ENCODE results near the gene HMCN1.

Gene HMCN1

GRCh38 chr1:185966471-185966870 is 232.3 kb downstream of the HMCN1 start:
- DNase-seq (ENCODE audit: low spot score), result no peak

GRCh38 chr1:185969028-185969427 is 234.8 kb downstream of the HMCN1 start:
- no peak for DNase-seq (ENCODE audit: low spot score)

GRCh38 chr1:185969524-185969991 is 235.4 kb downstream of the HMCN1 start:
- DNase-seq (ENCODE audit: low spot score), result no peak

GRCh38 chr1:185971688-185972087 is 237.5 kb downstream of the HMCN1 start:
- DNase-seq (ENCODE audit: low spot score), result no peak

GRCh38 chr1:185972096-185972850 is 238.1 kb downstream of the HMCN1 start:
- DNase-seq (ENCODE audit: low spot score), result no peak

- DNase-seq (ENCODE audit: low spot score), result no peak
Observed at GRCh38 chr1:185973645-185974044, 239.5 kb downstream of the HMCN1 start.

- no peak for DNase-seq (ENCODE audit: low spot score)
Observed at GRCh38 chr1:185974367-185975170, 240.4 kb downstream of the HMCN1 start.

GRCh38 chr1:185980891-185981290 is 246.7 kb downstream of the HMCN1 start:
- no peak for DNase-seq (ENCODE audit: low spot score)

- DNase-seq (ENCODE audit: low spot score), result no peak
Observed at GRCh38 chr1:185984113-185984836, 250.1 kb downstream of the HMCN1 start.

GRCh38 chr1:185987611-185988321 is 253.6 kb downstream of the HMCN1 start:
- no peak for DNase-seq (ENCODE audit: low spot score)

GRCh38 chr1:185990565-185990964 is 256.4 kb downstream of the HMCN1 start:
- no peak for DNase-seq (ENCODE audit: low spot score)

GRCh38 chr1:185991266-185991665 is 257.1 kb downstream of the HMCN1 start:
- no peak for DNase-seq (ENCODE audit: low spot score)

GRCh38 chr1:185996211-185996610 is 262.0 kb downstream of the HMCN1 start:
- DNase-seq (ENCODE audit: low spot score), result no peak

GRCh38 chr1:185998391-185998790 is 264.2 kb downstream of the HMCN1 start:
- DNase-seq (ENCODE audit: low spot score), result peak; percentile 56

GRCh38 chr1:186002406-186002805 is 268.2 kb downstream of the HMCN1 start:
- no peak for DNase-seq (ENCODE audit: low spot score)

- no peak for DNase-seq (ENCODE audit: low spot score)
Observed at GRCh38 chr1:186009039-186009737, 275.0 kb downstream of the HMCN1 start.

- no peak for DNase-seq (ENCODE audit: low spot score)
Observed at GRCh38 chr1:186014370-186015037, 280.3 kb downstream of the HMCN1 start.

- no peak for DNase-seq (ENCODE audit: low spot score)
Observed at GRCh38 chr1:186016856-186017255, 282.7 kb downstream of the HMCN1 start.

- DNase-seq (ENCODE audit: low spot score), result no peak
Observed at GRCh38 chr1:186022184-186022583, 288.0 kb downstream of the HMCN1 start.

GRCh38 chr1:186026946-186027345 is 292.8 kb downstream of the HMCN1 start:
- no peak for DNase-seq (ENCODE audit: low spot score)

GRCh38 chr1:186027621-186028020 is 293.4 kb downstream of the HMCN1 start:
- DNase-seq (ENCODE audit: low spot score), result no peak

Measured in D341Med (cell line).